HL-60/S4 treated with retinoic acid at 250 ng/mL for 4 days and 3 days (cell line): ENCODE results near the gene PRICKLE4.

Experiments
- in situ Hi-C: fragments of 300-500 bp; cut with MboI; formaldehyde crosslinking; loops from 2 replicates; pipeline ENCODE4 v1.7.0; 2022; ENCODE audit warnings: low sequenced_read_pairs

The PRICKLE4 gene

GRCh38 chr6:41836022-41836659, 55.6 kb downstream of the PRICKLE4 start:
- in situ Hi-C loops = no loop called here

- in situ Hi-C loops = no loop called here
Observed at GRCh38 chr6:41836660-41837052, 56.1 kb downstream of the PRICKLE4 start.
